Measurements from ENCODE around the gene ENOX1.

DNA sequence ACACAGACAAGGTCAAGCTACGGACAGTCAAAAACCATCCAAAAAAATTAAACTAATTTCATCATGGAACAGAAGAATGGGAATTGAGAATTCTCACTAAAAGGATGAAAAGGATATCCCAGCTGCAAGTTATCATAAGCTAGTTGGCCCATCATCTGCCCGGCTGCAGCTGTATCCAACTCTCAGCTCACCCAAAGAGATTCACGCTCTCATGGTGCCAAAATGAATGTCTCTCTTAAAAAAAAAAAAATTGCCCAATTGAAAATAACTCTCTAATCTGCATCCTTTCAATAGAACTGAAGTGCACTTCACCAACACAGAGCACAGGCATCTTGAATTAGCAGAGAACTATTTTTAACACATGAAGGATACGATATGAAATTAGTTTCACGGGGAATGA is 20.0 kb downstream of the ENOX1 start:
- TF ChIP-seq, protein P1, sequence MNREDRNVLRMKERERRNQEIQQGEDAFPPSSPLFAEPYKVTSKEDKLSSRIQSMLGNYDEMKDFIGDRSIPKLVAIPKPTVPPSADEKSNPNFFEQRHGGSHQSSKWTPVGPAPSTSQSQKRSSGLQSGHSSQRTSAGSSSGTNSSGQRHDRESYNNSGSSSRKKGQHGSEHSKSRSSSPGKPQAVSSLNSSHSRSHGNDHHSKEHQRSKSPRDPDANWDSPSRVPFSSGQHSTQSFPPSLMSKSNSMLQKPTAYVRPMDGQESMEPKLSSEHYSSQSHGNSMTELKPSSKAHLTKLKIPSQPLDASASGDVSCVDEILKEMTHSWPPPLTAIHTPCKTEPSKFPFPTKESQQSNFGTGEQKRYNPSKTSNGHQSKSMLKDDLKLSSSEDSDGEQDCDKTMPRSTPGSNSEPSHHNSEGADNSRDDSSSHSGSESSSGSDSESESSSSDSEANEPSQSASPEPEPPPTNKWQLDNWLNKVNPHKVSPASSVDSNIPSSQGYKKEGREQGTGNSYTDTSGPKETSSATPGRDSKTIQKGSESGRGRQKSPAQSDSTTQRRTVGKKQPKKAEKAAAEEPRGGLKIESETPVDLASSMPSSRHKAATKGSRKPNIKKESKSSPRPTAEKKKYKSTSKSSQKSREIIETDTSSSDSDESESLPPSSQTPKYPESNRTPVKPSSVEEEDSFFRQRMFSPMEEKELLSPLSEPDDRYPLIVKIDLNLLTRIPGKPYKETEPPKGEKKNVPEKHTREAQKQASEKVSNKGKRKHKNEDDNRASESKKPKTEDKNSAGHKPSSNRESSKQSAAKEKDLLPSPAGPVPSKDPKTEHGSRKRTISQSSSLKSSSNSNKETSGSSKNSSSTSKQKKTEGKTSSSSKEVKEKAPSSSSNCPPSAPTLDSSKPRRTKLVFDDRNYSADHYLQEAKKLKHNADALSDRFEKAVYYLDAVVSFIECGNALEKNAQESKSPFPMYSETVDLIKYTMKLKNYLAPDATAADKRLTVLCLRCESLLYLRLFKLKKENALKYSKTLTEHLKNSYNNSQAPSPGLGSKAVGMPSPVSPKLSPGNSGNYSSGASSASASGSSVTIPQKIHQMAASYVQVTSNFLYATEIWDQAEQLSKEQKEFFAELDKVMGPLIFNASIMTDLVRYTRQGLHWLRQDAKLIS (CRISPR knock-in tag; IDR thresholded peaks at IDR 0.05; ENCODE audit: borderline replicate concordance), result no peak
- TF ChIP-seq, protein P2, sequence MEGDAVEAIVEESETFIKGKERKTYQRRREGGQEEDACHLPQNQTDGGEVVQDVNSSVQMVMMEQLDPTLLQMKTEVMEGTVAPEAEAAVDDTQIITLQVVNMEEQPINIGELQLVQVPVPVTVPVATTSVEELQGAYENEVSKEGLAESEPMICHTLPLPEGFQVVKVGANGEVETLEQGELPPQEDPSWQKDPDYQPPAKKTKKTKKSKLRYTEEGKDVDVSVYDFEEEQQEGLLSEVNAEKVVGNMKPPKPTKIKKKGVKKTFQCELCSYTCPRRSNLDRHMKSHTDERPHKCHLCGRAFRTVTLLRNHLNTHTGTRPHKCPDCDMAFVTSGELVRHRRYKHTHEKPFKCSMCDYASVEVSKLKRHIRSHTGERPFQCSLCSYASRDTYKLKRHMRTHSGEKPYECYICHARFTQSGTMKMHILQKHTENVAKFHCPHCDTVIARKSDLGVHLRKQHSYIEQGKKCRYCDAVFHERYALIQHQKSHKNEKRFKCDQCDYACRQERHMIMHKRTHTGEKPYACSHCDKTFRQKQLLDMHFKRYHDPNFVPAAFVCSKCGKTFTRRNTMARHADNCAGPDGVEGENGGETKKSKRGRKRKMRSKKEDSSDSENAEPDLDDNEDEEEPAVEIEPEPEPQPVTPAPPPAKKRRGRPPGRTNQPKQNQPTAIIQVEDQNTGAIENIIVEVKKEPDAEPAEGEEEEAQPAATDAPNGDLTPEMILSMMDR (IDR thresholded peaks at IDR 0.05), result no peak
- TF ChIP-seq, protein P3, sequence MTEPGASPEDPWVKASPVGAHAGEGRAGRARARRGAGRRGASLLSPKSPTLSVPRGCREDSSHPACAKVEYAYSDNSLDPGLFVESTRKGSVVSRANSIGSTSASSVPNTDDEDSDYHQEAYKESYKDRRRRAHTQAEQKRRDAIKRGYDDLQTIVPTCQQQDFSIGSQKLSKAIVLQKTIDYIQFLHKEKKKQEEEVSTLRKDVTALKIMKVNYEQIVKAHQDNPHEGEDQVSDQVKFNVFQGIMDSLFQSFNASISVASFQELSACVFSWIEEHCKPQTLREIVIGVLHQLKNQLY (CRISPR knock-in tag; IDR thresholded peaks at IDR 0.05), result no peak
- TF ChIP-seq, protein P4, sequence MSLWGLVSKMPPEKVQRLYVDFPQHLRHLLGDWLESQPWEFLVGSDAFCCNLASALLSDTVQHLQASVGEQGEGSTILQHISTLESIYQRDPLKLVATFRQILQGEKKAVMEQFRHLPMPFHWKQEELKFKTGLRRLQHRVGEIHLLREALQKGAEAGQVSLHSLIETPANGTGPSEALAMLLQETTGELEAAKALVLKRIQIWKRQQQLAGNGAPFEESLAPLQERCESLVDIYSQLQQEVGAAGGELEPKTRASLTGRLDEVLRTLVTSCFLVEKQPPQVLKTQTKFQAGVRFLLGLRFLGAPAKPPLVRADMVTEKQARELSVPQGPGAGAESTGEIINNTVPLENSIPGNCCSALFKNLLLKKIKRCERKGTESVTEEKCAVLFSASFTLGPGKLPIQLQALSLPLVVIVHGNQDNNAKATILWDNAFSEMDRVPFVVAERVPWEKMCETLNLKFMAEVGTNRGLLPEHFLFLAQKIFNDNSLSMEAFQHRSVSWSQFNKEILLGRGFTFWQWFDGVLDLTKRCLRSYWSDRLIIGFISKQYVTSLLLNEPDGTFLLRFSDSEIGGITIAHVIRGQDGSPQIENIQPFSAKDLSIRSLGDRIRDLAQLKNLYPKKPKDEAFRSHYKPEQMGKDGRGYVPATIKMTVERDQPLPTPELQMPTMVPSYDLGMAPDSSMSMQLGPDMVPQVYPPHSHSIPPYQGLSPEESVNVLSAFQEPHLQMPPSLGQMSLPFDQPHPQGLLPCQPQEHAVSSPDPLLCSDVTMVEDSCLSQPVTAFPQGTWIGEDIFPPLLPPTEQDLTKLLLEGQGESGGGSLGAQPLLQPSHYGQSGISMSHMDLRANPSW (CRISPR knock-in tag; conservative IDR thresholded peaks at IDR 0.05; ENCODE audit: low read depth), result no peak
- TF ChIP-seq, protein P5, sequence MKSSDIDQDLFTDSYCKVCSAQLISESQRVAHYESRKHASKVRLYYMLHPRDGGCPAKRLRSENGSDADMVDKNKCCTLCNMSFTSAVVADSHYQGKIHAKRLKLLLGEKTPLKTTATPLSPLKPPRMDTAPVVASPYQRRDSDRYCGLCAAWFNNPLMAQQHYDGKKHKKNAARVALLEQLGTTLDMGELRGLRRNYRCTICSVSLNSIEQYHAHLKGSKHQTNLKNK (CRISPR knock-in tag; IDR thresholded peaks at IDR 0.05), result no peak
- TF ChIP-seq, protein P6, sequence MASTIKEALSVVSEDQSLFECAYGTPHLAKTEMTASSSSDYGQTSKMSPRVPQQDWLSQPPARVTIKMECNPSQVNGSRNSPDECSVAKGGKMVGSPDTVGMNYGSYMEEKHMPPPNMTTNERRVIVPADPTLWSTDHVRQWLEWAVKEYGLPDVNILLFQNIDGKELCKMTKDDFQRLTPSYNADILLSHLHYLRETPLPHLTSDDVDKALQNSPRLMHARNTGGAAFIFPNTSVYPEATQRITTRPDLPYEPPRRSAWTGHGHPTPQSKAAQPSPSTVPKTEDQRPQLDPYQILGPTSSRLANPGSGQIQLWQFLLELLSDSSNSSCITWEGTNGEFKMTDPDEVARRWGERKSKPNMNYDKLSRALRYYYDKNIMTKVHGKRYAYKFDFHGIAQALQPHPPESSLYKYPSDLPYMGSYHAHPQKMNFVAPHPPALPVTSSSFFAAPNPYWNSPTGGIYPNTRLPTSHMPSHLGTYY (CRISPR knock-in tag; IDR thresholded peaks at IDR 0.05), result no peak
